Adrenal gland (tissue), 5 donors: ENCODE measurements around the gene TNS3.

ENCODE experiments used
- CTCF ChIP-seq, 6 experiments: fragments of 450-650 bp in 4 of 6; fragments of 200-600 bp in 2 of 6; sonication (generic) in 1 of 6; IDR thresholded peaks; 1 replicate in 5 of 6; 2 replicates in 1 of 6; pipeline versions ENCODE4 v1.5.1 to v1.8.0; 2016 to 2021; ENCODE audit warnings: antibody characterized with exemption in 6 of 6, mild to moderate bottlenecking in 2 of 6, moderate library complexity in 1 of 6
- POLR2A ChIP-seq, 2 donors: fragments of 450-650 bp; IDR thresholded peaks; one replicate each; pipeline ENCODE4 v1.6.1; 2017; ENCODE audit warnings: antibody characterized with exemption in 2 of 2, mild to moderate bottlenecking in 2 of 2, moderate library complexity in 1 of 2
- donor health status: DM: no; HTN: no; CAD: no.

- no peak for TF ChIP-seq CTCF (IDR thresholded peaks at IDR 0.05)
- TF ChIP-seq POLR2A (IDR thresholded peaks at IDR 0.05), result no peak
Observed at GRCh38 chr7:47617131-47617530, 35.2 kb upstream of the TNS3 start.
